Embryonic facial prominence (tissue), 1 donor: ENCODE data around the gene NAA30.
"Not testable (repeated sequence)": the region's sequence is repeated elsewhere in the genome, so short reads cannot be mapped to it uniquely, and the experiment has no call there.

ENCODE experiments used
- DNase-seq: peaks from one replicate; pipeline ENCODE4 v3.0.0-alpha.2; 2016; ENCODE audit errors: extremely low spot score

Gene NAA30

GRCh38 chr14:57390037-57390805 lies at the start of gene NAA30:
NAA30 (plus strand) TSS chr14:57390586; CDS start chr14:57390958, 372 bp downstream.
- peak; percentile 88 for DNase-seq

- not testable (repeated sequence) for DNase-seq
Measured at GRCh38 chr14:57343545-57344297, 46.7 kb upstream of the NAA30 start.

- no peak for DNase-seq
Measured at GRCh38 chr14:57345106-57345505, 45.3 kb upstream of the NAA30 start.

- DNase-seq: no peak
Measured at GRCh38 chr14:57346741-57347140, 43.6 kb upstream of the NAA30 start.

- no peak for DNase-seq
Measured at GRCh38 chr14:57352396-57353170, 37.8 kb upstream of the NAA30 start.

- DNase-seq: no peak
Measured at GRCh38 chr14:57355081-57355800, 35.1 kb upstream of the NAA30 start.

- DNase-seq: no peak
Measured at GRCh38 chr14:57362361-57362760, 28.0 kb upstream of the NAA30 start.

GRCh38 chr14:57364659-57365450 lies 25.5 kb upstream of the NAA30 start:
- DNase-seq: no peak

- not testable (repeated sequence) for DNase-seq
Measured at GRCh38 chr14:57370187-57370586, 20.2 kb upstream of the NAA30 start.

- DNase-seq: no peak
Measured at GRCh38 chr14:57371013-57371412, 19.4 kb upstream of the NAA30 start.

- DNase-seq: no peak
Measured at GRCh38 chr14:57375156-57375555, 15.2 kb upstream of the NAA30 start.

GRCh38 chr14:57378661-57379060 lies 11.7 kb upstream of the NAA30 start:
- DNase-seq: no peak

- DNase-seq: no peak
Measured at GRCh38 chr14:57380935-57381334, 9.5 kb upstream of the NAA30 start.

GRCh38 chr14:57382283-57382682 lies 8.1 kb upstream of the NAA30 start:
- no peak for DNase-seq

GRCh38 chr14:57383125-57383745 lies 7.2 kb upstream of the NAA30 start:
- no peak for DNase-seq

GRCh38 chr14:57388067-57388466 lies 2.3 kb upstream of the NAA30 start:
- no peak for DNase-seq

GRCh38 chr14:57389646-57390036 lies 745 bp upstream of the NAA30 start:
- no peak for DNase-seq

GRCh38 chr14:57390806-57391516 lies 575 bp downstream of the NAA30 start:
- no peak for DNase-seq

GRCh38 chr14:57391517-57392195 lies 1.3 kb downstream of the NAA30 start:
- DNase-seq: no peak
